Activated naive CD4-positive, alpha-beta T cell treated with anti-CD3 and anti-CD28 coated beads for 36 hours (primary cell): Measurements from ENCODE around the gene TYW1B. TPM values are rescaled to one million over a fixed set of nuclear protein-coding genes. Genes with fewer than 3 reads are reported as not detected.
"Not testable (repeated sequence)": the region's sequence is repeated elsewhere in the genome, so short reads cannot be mapped to it uniquely, and the experiment has no call there.

Experiments used
- CTCF ChIA-PET: fragments of 350-600 bp; sonication (Branson Sonifier 250); formaldehyde crosslinking; loops from one replicate; lab custom pipeline; 2021; ENCODE audit warnings: antibody characterized with exemption; lab: Charles Lee
- DNase-seq: peaks from one replicate; pipeline ENCODE4 v3.0.0-alpha.2; 2020
- H3K27ac Mint-ChIP-seq: one replicate; pipeline ENCODE4 v1.8.0; 2021; ENCODE audit warnings: mild to moderate bottlenecking, mixed read lengths
- H3K27me3 Mint-ChIP-seq: one replicate; pipeline ENCODE4 v1.8.0; 2021; ENCODE audit warnings: low read depth, mixed read lengths
- H3K36me3 Mint-ChIP-seq: one replicate; pipeline ENCODE4 v1.8.0; 2021; ENCODE audit warnings: low read depth, mixed read lengths
- H3K4me1 Mint-ChIP-seq: one replicate; pipeline ENCODE4 v1.8.0; 2021; ENCODE audit warnings: low read depth, mixed read lengths
- H3K4me3 Mint-ChIP-seq: one replicate; pipeline ENCODE4 v1.8.0; 2021; ENCODE audit warnings: mild to moderate bottlenecking, moderate library complexity, mixed read lengths
- H3K9me3 Mint-ChIP-seq: one replicate; pipeline ENCODE4 v1.8.0; 2021; ENCODE audit warnings: mixed read lengths
- intact Hi-C: fragments of 100-400 bp; cut with micrococcal nuclease; formaldehyde crosslinking; loops from one replicate; pipeline ENCODE4 v1.15.1; 2023
- total RNA-seq, 2 experiments: library from RNA; stranded (reverse); gene quantifications; one replicate each; pipeline ENCODE4 v1.2.3, GENCODE V29; 2021

The TYW1B gene
- total RNA-seq, 2 experiments from 2014 or later = 2.8 to 3.3 TPM

DNA sequence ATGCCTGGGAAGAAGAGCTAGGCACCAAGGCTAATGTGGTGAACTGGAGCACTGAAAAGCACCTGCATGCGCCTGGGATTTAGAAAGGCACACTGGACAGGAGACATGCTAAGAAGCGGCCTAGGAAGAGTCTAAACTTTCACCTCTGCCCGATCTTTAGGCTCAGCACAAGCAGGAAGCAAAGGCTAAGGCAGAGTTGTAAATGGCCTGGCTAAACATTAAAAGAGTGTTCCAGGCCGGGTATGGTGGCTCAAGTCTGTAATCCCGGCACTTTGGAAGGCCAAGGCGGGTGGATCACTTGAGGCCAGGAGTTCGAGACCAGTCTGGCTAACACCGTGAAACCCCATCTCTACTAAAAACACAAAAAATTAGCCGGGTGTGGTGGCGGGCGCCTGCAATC, 88.3 kb downstream of the TYW1B start:
- H3K27ac Mint-ChIP-seq, DNase-seq, H3K27me3 Mint-ChIP-seq, intact Hi-C loops, H3K4me3 Mint-ChIP-seq, H3K4me1 Mint-ChIP-seq: not testable (repeated sequence)
- Mint-ChIP-seq H3K36me3 (peaks cover 57% of the 10 kb centered on the region), H3K9me3 (peaks cover 38% of the 10 kb centered on the region)
- CTCF ChIA-PET = interaction anchor here (0.6 kb wide), 1 partner anchor 1923 kb away, joined by 4 read pairs; no protein-coding TSS in a partner anchor

DNA sequence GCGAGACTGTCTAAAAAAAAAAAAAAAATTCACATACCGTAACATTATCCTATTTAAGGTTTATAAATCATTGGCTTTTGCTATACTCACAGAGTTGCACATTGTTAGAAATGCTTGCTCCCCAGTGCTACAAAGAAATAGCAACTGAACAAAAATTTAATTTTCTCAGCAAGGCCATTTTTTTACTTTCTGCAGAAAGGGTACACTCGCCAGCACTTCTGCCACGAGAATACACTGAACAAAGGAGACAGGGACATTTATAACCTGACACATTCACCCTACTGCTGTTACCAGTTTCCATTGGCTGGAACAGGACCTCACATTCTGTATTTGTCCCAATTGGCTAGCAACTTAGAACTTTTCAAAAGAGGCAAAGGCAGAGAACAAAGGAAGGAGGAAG, 92.1 kb downstream of the TYW1B start:
- H3K4me1 Mint-ChIP-seq, H3K4me3 Mint-ChIP-seq, DNase-seq, H3K27ac Mint-ChIP-seq, intact Hi-C loops, CTCF ChIA-PET, H3K27me3 Mint-ChIP-seq: not testable (repeated sequence)
- Mint-ChIP-seq H3K9me3 (peaks cover 46% of the 10 kb centered on the region), H3K36me3 (peaks cover 54% of the 10 kb centered on the region)

DNA sequence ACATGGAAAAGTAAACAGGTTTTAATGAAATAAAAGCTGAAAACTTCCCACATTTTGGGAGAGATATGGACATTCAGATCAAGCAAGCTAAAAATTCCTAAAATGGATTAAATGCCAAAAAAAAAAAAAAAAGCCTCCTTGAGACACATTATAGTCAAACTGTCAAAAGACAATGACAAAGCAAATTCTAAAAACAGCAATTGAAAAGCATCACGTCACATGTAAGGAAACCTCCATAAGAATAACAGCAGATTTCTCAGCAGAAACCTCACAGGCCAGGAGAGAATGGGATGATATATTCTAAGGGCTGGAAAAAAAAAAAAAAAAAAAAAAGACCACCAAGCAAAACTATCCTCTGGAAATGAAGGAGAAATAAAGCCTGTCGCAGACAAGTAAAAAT, 97.2 kb downstream of the TYW1B start:
- intact Hi-C loops, DNase-seq, H3K27ac Mint-ChIP-seq, H3K4me3 Mint-ChIP-seq, H3K4me1 Mint-ChIP-seq, H3K27me3 Mint-ChIP-seq, CTCF ChIA-PET: not testable (repeated sequence)
- peaks cover 60% of the 10 kb centered on the region for H3K36me3 Mint-ChIP-seq
- H3K9me3 Mint-ChIP-seq = peaks cover 34% of the 10 kb centered on the region

DNA sequence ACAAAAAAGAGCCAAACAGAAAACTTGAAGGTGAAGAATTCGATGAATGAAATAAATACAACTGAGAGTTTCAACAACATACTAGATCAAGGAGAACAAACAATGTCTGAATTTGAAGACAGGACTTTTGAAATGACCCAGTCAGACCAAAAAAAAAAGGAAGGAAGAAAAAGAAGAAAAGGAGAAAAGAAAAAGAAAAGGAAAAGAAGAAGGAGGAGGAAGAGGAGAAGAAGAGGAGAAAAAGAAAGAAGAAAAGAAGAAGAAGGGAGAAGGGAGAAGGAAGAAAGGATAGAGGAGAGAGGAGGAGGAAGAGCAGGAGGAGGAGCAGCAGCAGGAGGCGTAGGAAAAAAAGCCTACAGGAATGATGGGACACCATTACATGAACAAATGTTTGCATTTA, 97.6 kb downstream of the TYW1B start:
- H3K36me3 Mint-ChIP-seq = peaks cover 62% of the 10 kb centered on the region
- DNase-seq, CTCF ChIA-PET, H3K27ac Mint-ChIP-seq, H3K4me3 Mint-ChIP-seq, H3K4me1 Mint-ChIP-seq, intact Hi-C loops, H3K27me3 Mint-ChIP-seq: not testable (repeated sequence)
- H3K9me3 Mint-ChIP-seq = peaks cover 33% of the 10 kb centered on the region

DNA sequence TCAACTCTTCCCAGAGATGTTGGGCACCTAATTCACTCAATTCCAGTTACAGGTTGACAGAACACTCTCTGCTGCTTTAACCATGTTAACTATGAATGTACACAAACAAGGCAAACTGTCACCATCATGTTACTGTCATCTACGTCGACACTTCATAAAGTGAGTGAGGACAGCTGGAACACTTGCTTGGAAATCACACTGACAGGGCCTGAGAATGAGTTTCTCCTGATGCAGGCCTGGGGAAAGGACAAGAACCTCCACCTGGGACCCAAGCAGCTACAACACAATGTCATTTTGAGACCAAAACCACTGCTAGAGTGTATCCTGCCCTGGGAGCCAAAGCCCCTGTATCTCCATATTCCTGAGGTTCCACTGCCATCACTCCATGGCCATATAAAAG, 98.9 kb downstream of the TYW1B start:
- H3K27me3 Mint-ChIP-seq, H3K4me3 Mint-ChIP-seq, CTCF ChIA-PET, H3K4me1 Mint-ChIP-seq, intact Hi-C loops, H3K27ac Mint-ChIP-seq, DNase-seq: not testable (repeated sequence)
- Mint-ChIP-seq H3K9me3 (peaks cover 25% of the 10 kb centered on the region), H3K36me3 (peaks cover 51% of the 10 kb centered on the region)

DNA sequence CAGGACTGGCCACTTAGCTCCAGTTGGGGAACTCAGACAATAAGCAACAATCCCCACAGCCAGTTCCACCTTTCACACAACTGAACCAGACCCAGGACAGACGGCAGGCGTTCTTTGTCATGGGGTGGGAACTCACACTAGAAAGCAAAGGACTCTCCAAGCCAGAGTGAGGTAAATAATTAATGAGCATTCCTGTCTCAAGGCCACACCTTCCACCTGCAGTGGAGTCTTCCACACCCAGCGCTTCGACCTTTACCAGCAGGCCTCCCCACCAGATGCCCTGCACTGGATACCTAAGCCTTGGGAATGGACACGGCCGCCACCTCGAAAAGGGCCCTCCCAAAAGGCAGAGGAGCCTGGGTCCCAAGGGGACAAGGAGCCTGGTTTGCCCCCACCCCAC, 105.3 kb downstream of the TYW1B start:
- H3K27me3 Mint-ChIP-seq, H3K4me1 Mint-ChIP-seq, H3K4me3 Mint-ChIP-seq, CTCF ChIA-PET, intact Hi-C loops, DNase-seq, H3K27ac Mint-ChIP-seq, H3K9me3 Mint-ChIP-seq: not testable (repeated sequence)
- peaks cover 31% of the 10 kb centered on the region for H3K36me3 Mint-ChIP-seq

DNA sequence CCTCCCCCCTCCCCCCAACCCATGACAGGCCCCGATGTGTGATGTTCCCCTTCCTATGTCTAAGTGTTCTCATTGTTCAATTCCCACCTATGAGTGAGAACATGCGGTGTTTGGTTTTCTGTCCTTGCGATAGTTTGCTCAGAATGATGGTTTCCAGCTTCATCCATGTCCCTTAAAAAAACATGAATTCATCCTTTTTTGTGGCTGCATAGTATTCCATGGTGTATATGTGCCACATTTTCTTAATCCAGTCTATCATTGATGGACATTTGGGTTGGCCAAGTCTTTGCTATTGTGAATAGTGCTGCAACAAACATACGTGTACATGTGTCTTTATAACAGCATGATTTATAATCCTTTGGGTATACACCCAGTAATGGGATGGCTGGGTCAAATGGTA, 107.1 kb downstream of the TYW1B start:
- H3K4me1 Mint-ChIP-seq, H3K4me3 Mint-ChIP-seq, H3K27ac Mint-ChIP-seq, intact Hi-C loops, CTCF ChIA-PET, H3K27me3 Mint-ChIP-seq, DNase-seq, H3K9me3 Mint-ChIP-seq: not testable (repeated sequence)
- H3K36me3 Mint-ChIP-seq = peaks cover 28% of the 10 kb centered on the region

DNA sequence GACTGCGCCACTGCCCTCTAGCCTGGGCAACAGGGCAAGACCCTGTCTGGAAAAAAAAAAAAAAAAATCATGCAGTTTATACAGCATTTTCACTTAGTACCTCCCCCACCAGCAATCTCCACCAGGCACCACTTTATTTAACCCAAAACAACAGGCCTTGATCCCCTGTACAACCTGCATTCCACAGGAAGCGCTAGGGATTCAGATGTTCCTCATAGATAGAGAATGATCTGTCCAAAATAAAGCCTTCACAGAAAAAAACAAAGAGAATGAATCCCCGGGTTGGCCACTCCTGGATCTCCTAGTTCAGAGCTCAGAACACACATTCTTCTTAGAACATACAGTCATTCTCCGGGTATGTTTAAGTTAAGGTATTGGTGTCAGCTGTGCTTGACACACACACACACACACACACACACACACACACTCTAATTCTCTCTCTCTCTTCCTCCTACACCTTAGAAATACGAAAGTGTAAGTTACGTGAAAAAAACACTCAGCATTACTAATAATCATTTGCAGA, 110.7 kb downstream of the TYW1B start:
- H3K36me3 Mint-ChIP-seq = peaks cover 35% of the 10 kb centered on the region
- H3K27me3 Mint-ChIP-seq, H3K4me3 Mint-ChIP-seq, intact Hi-C loops, DNase-seq, CTCF ChIA-PET, H3K9me3 Mint-ChIP-seq, H3K4me1 Mint-ChIP-seq, H3K27ac Mint-ChIP-seq: not testable (repeated sequence)

DNA sequence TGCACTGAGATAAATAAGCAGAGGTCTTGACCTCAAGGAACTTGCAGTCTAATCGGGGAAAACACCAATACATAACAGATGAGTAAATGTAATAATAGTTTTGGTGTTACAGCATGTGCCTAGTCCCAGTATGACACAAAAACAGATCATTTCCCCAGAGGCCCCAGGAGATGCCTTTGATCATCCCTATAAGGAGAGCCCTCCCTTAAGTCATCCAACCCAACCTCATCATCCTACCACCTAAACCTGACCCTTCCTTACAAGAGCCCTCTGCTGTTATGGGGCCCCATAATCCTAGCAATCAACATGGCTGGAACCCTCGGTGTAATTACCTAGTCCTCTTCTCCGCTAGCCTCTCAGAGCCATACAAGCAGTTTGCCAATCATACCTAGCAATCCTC, 116.1 kb downstream of the TYW1B start:
- H3K4me1 Mint-ChIP-seq, intact Hi-C loops, H3K27me3 Mint-ChIP-seq, H3K27ac Mint-ChIP-seq, CTCF ChIA-PET, H3K9me3 Mint-ChIP-seq, DNase-seq, H3K4me3 Mint-ChIP-seq: not testable (repeated sequence)
- peaks cover 47% of the 10 kb centered on the region for H3K36me3 Mint-ChIP-seq

DNA sequence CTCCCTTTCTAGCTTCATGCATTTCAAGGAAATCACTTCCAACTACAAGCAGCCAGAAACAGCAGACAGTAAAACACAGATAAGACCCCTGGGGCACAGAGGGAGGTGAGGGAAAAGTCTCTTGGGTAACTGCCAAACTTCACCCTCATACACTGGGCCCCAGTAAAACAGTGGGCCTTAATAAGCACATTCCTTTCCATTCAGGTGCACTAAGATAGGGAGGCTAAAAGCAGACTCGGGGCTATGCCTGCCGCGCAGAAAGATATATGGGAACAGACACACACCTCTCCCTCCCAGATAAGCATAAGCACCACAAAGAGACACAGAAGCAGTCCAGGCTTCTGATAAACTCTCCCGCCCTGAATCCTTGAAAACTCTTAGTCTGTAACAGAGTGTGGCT, 117.0 kb downstream of the TYW1B start:
- no peaks in the 10 kb centered on the region for H3K4me1 Mint-ChIP-seq
- no peak overlapping the region for H3K27ac Mint-ChIP-seq
- no peak overlapping the region for H3K4me3 Mint-ChIP-seq
- no peaks in the 10 kb centered on the region for H3K27me3 Mint-ChIP-seq
- H3K9me3 Mint-ChIP-seq = peaks cover 6% of the 10 kb centered on the region
- DNase-seq = no peak
- H3K36me3 Mint-ChIP-seq = peaks cover 50% of the 10 kb centered on the region
- CTCF ChIA-PET = no interaction called here
- intact Hi-C loops = no loop called here

DNA sequence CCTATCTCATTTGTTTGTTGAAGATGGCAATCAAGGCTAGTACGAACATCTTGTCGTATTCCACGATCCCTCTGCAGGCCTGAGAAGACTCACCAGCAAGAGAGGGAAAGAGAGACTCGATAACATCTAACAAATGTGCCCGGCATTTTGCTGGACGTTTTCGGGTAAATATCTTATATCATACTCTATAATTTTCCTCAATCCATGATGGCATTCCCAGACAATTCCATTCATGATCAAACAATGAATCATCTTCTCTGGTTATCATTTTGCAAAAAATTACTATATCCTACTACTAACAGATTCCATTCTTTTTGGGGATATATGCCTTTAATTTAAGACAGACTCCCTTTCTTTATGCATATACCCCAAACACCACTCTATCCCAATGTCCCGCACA, 118.1 kb downstream of the TYW1B start:
- no peak overlapping the region for H3K4me3 Mint-ChIP-seq
- H3K36me3 Mint-ChIP-seq = peaks cover 52% of the 10 kb centered on the region
- no peak for DNase-seq
- intact Hi-C loops = no loop called here
- CTCF ChIA-PET = no interaction called here
- H3K9me3 Mint-ChIP-seq = peaks cover 6% of the 10 kb centered on the region
- no peaks in the 10 kb centered on the region for H3K4me1 Mint-ChIP-seq
- H3K27ac Mint-ChIP-seq = no peak overlapping the region
- no peaks in the 10 kb centered on the region for H3K27me3 Mint-ChIP-seq

DNA sequence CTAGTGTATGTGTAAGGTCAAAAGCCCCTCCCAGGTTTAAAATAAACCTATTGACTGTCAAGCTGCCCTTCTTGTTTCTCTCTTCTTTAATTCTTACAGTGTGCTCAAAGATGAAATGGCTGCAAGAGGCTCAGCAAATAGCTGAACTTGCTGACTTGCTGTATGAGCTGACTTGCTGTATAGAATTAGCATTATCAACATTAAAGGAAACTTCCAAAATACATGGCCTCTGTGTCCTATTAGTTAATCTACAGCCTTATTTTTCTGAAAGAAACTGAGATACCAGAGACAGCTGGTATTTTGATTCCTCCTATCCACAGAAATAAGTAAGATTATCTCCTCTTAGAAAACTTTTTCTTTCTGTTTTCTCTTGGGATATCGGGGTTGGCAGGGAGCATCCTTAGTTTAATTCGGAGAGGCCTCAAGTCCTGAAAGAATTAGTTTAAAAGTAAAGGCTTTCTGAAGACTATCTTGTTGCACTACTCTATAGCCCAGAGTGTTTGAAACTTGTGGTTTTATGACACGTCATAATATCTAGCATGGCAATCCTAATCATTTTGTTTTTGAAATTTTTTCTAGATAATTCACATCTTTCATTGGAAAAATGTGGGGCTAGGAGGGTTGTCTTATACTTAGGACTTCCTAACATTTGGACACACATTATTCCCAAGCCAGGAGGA, 119.5 kb downstream of the TYW1B start:
- H3K4me1 Mint-ChIP-seq, H3K4me3 Mint-ChIP-seq, intact Hi-C loops, H3K27ac Mint-ChIP-seq, CTCF ChIA-PET, H3K27me3 Mint-ChIP-seq, DNase-seq, H3K9me3 Mint-ChIP-seq: not testable (repeated sequence)
- H3K36me3 Mint-ChIP-seq = peaks cover 53% of the 10 kb centered on the region

DNA sequence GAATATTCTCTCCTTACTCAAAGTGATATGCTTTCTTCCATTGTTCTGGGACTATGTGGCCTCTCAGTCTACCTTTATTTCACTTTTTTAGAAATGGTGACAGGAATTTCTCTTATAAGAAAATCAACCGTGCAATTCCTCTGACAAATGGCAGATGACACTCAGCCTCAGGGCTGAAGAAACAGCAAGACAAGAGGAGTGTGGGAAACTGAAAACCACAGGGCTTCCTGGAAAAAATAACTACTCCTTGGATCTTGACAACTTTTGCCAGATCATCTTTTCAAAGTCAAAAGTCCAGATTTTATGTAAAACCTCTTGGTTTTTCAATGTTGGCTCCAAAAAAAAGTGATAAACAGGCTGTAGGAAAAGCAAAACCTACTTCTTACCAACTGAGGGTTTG, 121.5 kb downstream of the TYW1B start:
- Mint-ChIP-seq H3K27ac (no peak overlapping the region), H3K9me3 (peaks cover 6% of the 10 kb centered on the region), H3K27me3 (no peaks in the 10 kb centered on the region), H3K36me3 (peaks cover 44% of the 10 kb centered on the region), H3K4me3 (no peak overlapping the region), H3K4me1 (no peaks in the 10 kb centered on the region)
- CTCF ChIA-PET = no interaction called here
- intact Hi-C loops = no loop called here
- no peak for DNase-seq
